OCI-LY3 (cell line): Measurements from ENCODE around the gene CCDC159.

Source experiments
- H2AFZ ChIP-seq: fragments of 200-600, 300-600 bp; shearing (Covaris generic); 2 replicates; pipeline ENCODE4 v1.6.0; 2014; ENCODE audit warnings: antibody characterized with exemption, low read depth, low read length
- H3K27ac ChIP-seq: fragments of 200-600, 300-600 bp; sonication (generic); 2 replicates; pipeline ENCODE4 v1.5.1; 2014; ENCODE audit warnings: mild to moderate bottlenecking, low read length, moderate library complexity, mixed read lengths
- H3K27me3 ChIP-seq: fragments of 200-600, 300-600 bp; sonication (generic); 2 replicates; pipeline ENCODE4 v1.6.1; 2014; ENCODE audit warnings: low read depth, low read length, mixed read lengths
- H3K36me3 ChIP-seq: fragments of 200-600, 300-600 bp; sonication (generic); replicated peaks from 2 replicates; pipeline ENCODE3; 2014; ENCODE audit warnings: low read depth, low read length, mixed read lengths
- H3K4me1 ChIP-seq: fragments of 300-600, 200-600 bp; sonication (generic); 2 replicates; pipeline ENCODE4 v1.6.1; 2014; ENCODE audit warnings: low read length, mixed read lengths
- H3K4me2 ChIP-seq: fragments of 200-600, 300-600 bp; sonication (generic); 2 replicates; pipeline ENCODE4 v1.6.1; 2014; ENCODE audit warnings: low read length, mixed read lengths
- H3K4me3 ChIP-seq: fragments of 300-600, 200-600 bp; sonication (generic); 2 replicates; pipeline ENCODE4 v1.5.1; 2014; ENCODE audit warnings: antibody characterized with exemption, mild to moderate bottlenecking, low read length, moderate library complexity
- H3K79me2 ChIP-seq: fragments of 300-600, 200-600 bp; shearing (Covaris generic); 2 replicates; pipeline ENCODE4 v1.6.1; 2014; ENCODE audit warnings: mild to moderate bottlenecking, low read length, mixed read lengths
- H3K9ac ChIP-seq: fragments of 300-600, 200-600 bp; shearing (Covaris generic); 2 replicates; pipeline ENCODE4 v1.6.0; 2014; ENCODE audit warnings: mild to moderate bottlenecking, low read length, moderate library complexity
- H3K9me3 ChIP-seq: fragments of 200-600, 300-600 bp; shearing (Covaris generic); 2 replicates; pipeline ENCODE4 v1.6.1; 2014; ENCODE audit warnings: low read length, mixed read lengths; ENCODE audit not compliant: insufficient read depth
- H4K20me1 ChIP-seq: fragments of 200-600, 300-600 bp; sonication (generic); 2 replicates; pipeline ENCODE4 v1.6.1; 2016; ENCODE audit warnings: low read length, mixed read lengths; ENCODE audit not compliant: insufficient read depth
- CTCF ChIP-seq: fragments of 200-600, 300-600 bp; sonication (generic); IDR thresholded peaks from 2 replicates; pipeline ENCODE4 v1.5.1; 2014; ENCODE audit warnings: antibody characterized with exemption, low read length, low read depth
- EZH2phosphoT487 ChIP-seq: fragments of 200-600 bp; shearing (Covaris generic); IDR thresholded peaks from 2 replicates; pipeline ENCODE4 v1.6.1; 2018; ENCODE audit warnings: antibody characterized with exemption, mixed run types, low read depth

CCDC159 gene

GRCh38 chr19:11361037-11361770 lies 14.9 kb downstream of the CCDC159 start:
- Histone ChIP-seq H3K4me1 (no peaks in the 10 kb centered on the region), H3K9ac (no peak overlapping the region), H3K27ac (no peak overlapping the region), H3K36me3 (no peaks in the 10 kb centered on the region), H4K20me1 (no peaks in the 10 kb centered on the region), H3K4me2 (no peak overlapping the region), H3K9me3 (no peaks in the 10 kb centered on the region), H3K4me3 (no peak overlapping the region), H2AFZ (no peak overlapping the region), H3K79me2 (no peaks in the 10 kb centered on the region), H3K27me3 (no peaks in the 10 kb centered on the region)
- TF ChIP-seq CTCF (no peak), EZH2phosphoT487 (no peak)

DNA sequence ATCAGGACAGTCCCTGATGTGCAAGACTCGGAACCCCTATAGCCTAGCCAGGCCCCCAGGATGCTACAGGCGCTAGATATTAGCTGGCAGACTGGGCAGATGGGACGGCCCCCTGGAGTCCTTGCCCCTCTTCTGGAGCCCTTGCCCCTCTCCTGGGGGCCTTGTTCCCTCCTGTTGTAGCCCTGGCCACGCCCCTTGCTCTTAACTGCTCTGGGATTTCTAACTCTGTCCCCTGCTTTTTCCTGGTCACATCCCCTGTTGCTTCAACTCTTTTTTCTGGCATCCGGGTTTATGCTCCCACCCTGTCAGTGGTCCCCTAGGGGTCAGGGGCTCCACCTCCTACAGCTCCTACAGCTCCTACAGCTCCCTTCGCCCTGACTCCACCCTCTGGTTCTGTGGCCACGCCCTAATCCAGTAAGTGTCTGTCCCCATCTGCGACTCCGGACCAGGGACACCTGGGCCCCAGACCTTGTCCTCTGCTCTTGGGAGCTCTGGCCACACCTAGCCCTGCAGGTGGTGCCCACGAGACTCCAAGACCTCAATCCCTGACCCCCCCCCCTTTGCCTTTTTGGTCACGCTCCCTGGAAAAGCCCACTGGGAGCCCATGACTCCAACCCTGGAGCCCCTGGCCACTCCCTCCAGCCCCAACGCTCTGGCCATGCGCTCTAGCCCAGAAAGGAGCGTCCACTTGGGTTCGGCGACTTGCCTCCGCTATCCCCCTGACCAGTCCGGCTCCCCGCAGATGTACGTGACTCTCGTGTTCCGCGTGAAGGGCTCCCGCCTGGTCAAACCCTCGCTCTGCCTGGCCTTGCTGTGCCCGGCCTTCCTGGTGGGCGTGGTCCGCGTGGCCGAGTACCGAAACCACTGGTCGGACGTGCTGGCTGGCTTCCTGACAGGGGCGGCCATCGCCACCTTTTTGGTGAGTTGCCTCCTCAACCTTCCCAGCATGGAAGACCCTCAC lies 15.7 kb downstream of the CCDC159 start:
- Histone ChIP-seq H3K36me3 (no peaks in the 10 kb centered on the region), H2AFZ (no peak overlapping the region)

DNA sequence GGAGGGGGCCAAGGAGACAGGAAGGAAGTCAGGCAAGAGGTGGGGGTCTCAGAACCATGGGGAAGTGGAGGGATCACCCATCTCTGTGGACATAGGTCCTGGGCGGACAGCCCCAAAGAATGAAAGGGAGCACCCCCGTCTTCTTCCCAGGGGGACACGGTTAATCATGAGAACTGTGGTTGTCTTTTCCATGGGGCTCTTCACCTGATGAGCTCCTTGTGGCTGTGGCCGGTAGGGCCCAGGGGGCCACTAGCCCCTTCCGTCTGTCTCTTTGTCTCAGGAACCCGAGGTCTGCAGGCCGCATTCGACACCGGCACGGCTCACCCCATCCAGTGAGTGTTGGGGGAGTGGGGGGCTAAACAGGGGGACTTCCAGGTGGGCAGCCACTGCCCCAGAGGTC lies 17.6 kb downstream of the CCDC159 start:
- Histone ChIP-seq H3K79me2 (no peaks in the 10 kb centered on the region), H3K27me3 (no peaks in the 10 kb centered on the region), H3K9me3 (no peaks in the 10 kb centered on the region), H3K36me3 (no peaks in the 10 kb centered on the region), H3K4me1 (no peaks in the 10 kb centered on the region), H2AFZ (no peak overlapping the region), H3K27ac (no peak overlapping the region), H4K20me1 (no peaks in the 10 kb centered on the region), H3K4me2 (no peak overlapping the region), H3K4me3 (no peak overlapping the region), H3K9ac (no peak overlapping the region)
- TF ChIP-seq CTCF, result no peak
- TF ChIP-seq EZH2phosphoT487, result no peak

More for the DNA sequence above, 15.7 kb downstream of the CCDC159 start:
- Histone ChIP-seq H3K4me3 (no peak overlapping the region), H3K4me2 (no peak overlapping the region), H4K20me1 (no peaks in the 10 kb centered on the region), H3K4me1 (no peaks in the 10 kb centered on the region), H3K9me3 (no peaks in the 10 kb centered on the region), H3K9ac (no peak overlapping the region), H3K79me2 (no peaks in the 10 kb centered on the region), H3K27ac (no peak overlapping the region), H3K27me3 (no peaks in the 10 kb centered on the region)
- TF ChIP-seq CTCF, result no peak
- TF ChIP-seq EZH2phosphoT487, result no peak

- no peak overlapping the region for H3K27ac ChIP-seq
- no peaks in the 10 kb centered on the region for H3K9me3 ChIP-seq
- no peaks in the 10 kb centered on the region for H3K79me2 ChIP-seq
These were observed 18.1 kb downstream of the CCDC159 start for GRCh38 chr19:11364296-11364904.

More at GRCh38 chr19:11364296-11364904, 18.1 kb downstream of the CCDC159 start:
- Histone ChIP-seq H3K36me3 (no peaks in the 10 kb centered on the region), H4K20me1 (0 out of 2 replicates have a peak, but pooled peaks cover under 1% of the 10 kb centered on the region), H3K9ac (no peak overlapping the region), H3K4me2 (no peak overlapping the region), H3K4me3 (no peak overlapping the region), H3K27me3 (no peaks in the 10 kb centered on the region), H3K4me1 (no peaks in the 10 kb centered on the region), H2AFZ (no peak overlapping the region)
- TF ChIP-seq CTCF (no peak), EZH2phosphoT487 (no peak)
